ENCODE data around the gene STRBP.
A peak's percentile ranks its signal among the peaks of the same experiment; 100 is the strongest.
"Not testable (repeated sequence)": the region's sequence is repeated elsewhere in the genome, so short reads cannot be mapped to it uniquely, and the experiment has no call there.

Gene STRBP

GRCh38 chr9:123246534-123246933 lies 21.9 kb downstream of the STRBP start:
- no peak for DNase-seq

GRCh38 chr9:123239726-123240125 lies 28.7 kb downstream of the STRBP start:
- DNase-seq: no peak

- no peak for DNase-seq
Measured at GRCh38 chr9:123238365-123238764, 30.0 kb downstream of the STRBP start.

- no peak for DNase-seq
Measured at GRCh38 chr9:123237220-123237619, 31.2 kb downstream of the STRBP start.

GRCh38 chr9:123235448-123235847 lies 32.9 kb downstream of the STRBP start:
- DNase-seq: no peak

- no peak for DNase-seq
Measured at GRCh38 chr9:123234853-123235252, 33.5 kb downstream of the STRBP start.

- no peak for DNase-seq
Measured at GRCh38 chr9:123232332-123232731, 36.1 kb downstream of the STRBP start.

GRCh38 chr9:123231421-123231820 lies 37.0 kb downstream of the STRBP start:
- DNase-seq: no peak

- no peak for DNase-seq
Measured at GRCh38 chr9:123228967-123229366, 39.4 kb downstream of the STRBP start.

GRCh38 chr9:123225995-123226394 lies 42.4 kb downstream of the STRBP start:
- no peak for DNase-seq

- peak; percentile 29 for DNase-seq
Measured at GRCh38 chr9:123225374-123225813, 43.0 kb downstream of the STRBP start.

- no peak for DNase-seq
Measured at GRCh38 chr9:123220127-123220526, 48.3 kb downstream of the STRBP start.

- no peak for DNase-seq
Measured at GRCh38 chr9:123218831-123219230, 49.6 kb downstream of the STRBP start.

- DNase-seq: no peak
Measured at GRCh38 chr9:123217128-123217654, 51.2 kb downstream of the STRBP start.

- DNase-seq: no peak
Measured at GRCh38 chr9:123216251-123216797, 52.1 kb downstream of the STRBP start.

- DNase-seq: no peak
Measured at GRCh38 chr9:123211081-123211480, 57.3 kb downstream of the STRBP start.

GRCh38 chr9:123208626-123209174 lies 59.7 kb downstream of the STRBP start:
- no peak for DNase-seq

GRCh38 chr9:123206065-123206464 lies 62.3 kb downstream of the STRBP start:
- DNase-seq: no peak

- DNase-seq: no peak
Measured at GRCh38 chr9:123201083-123201482, 67.3 kb downstream of the STRBP start.

- DNase-seq: not testable (repeated sequence)
Measured at GRCh38 chr9:123200469-123200868, 67.9 kb downstream of the STRBP start.

- no peak for DNase-seq
Measured at GRCh38 chr9:123196124-123196523, 72.3 kb downstream of the STRBP start.

- DNase-seq: no peak
Measured at GRCh38 chr9:123194023-123194422, 74.4 kb downstream of the STRBP start.

- no peak for DNase-seq
Measured at GRCh38 chr9:123191680-123192079, 76.7 kb downstream of the STRBP start.

GRCh38 chr9:123191260-123191659 lies 77.1 kb downstream of the STRBP start:
- no peak for DNase-seq

- DNase-seq: no peak
Measured at GRCh38 chr9:123187131-123187530, 81.3 kb downstream of the STRBP start.
